NCI-H1436 (cell line): ENCODE results near the gene RPL10A.
"Not testable (repeated sequence)": the region's sequence is repeated elsewhere in the genome, so short reads cannot be mapped to it uniquely, and the experiment has no call there.

Experiments used
- DNase-seq: peaks from one replicate; lab custom pipeline; 2025; lab: John Stamatoyannopoulos, UW

Gene RPL10A

GRCh38 chr6:35512740-35513139 is 44.5 kb downstream of the RPL10A start, which contains the start of gene TULP1:
TULP1 (minus strand) TSS chr6:35512896; CDS start chr6:35512858, 38 bp downstream.
- no peak for DNase-seq

- DNase-seq = no peak
Observed at GRCh38 chr6:35514587-35514986, 46.4 kb downstream of the RPL10A start.

- DNase-seq = not testable (repeated sequence)
Observed at GRCh38 chr6:35515939-35516338, 47.7 kb downstream of the RPL10A start.

- no peak for DNase-seq
Observed at GRCh38 chr6:35516712-35517111, 48.5 kb downstream of the RPL10A start.

GRCh38 chr6:35517978-35518377 is 49.8 kb downstream of the RPL10A start:
- DNase-seq = not testable (repeated sequence)

- DNase-seq = no peak
Observed at GRCh38 chr6:35518566-35519312, 50.5 kb downstream of the RPL10A start.

GRCh38 chr6:35519313-35520015 is 51.3 kb downstream of the RPL10A start:
- no peak for DNase-seq
